ENCODE results near the gene ARMC7.

ARMC7 gene

GRCh38 chr17:75174996-75175395 lies 65.2 kb downstream of the ARMC7 start:
- H3K27ac ChIP-seq = no peak overlapping the region

GRCh38 chr17:75176625-75177024 lies 66.9 kb downstream of the ARMC7 start:
- no peak for TF ChIP-seq CTCF (conservative IDR thresholded peaks at IDR 0.05)
- H3K27ac ChIP-seq = no peak overlapping the region

More at GRCh38 chr17:75174996-75175395, 65.2 kb downstream of the ARMC7 start:
- TF ChIP-seq CTCF (conservative IDR thresholded peaks at IDR 0.05) = no peak

GRCh38 chr17:75178453-75178852 lies 68.7 kb downstream of the ARMC7 start:
- TF ChIP-seq CTCF (conservative IDR thresholded peaks at IDR 0.05) = no peak

More at GRCh38 chr17:75178453-75178852, 68.7 kb downstream of the ARMC7 start:
- H3K27ac ChIP-seq = no peak overlapping the region

All from VCaP (cell line).